ENCODE data around the gene MNX1.

The MNX1 gene

GRCh38 chr7:157006829-157007469 lies 3.5 kb downstream of the MNX1 start:
- Histone ChIP-seq H3K9me2 (replicated peaks; ENCODE audit: low read depth, low read length) (no peaks in the 10 kb centered on the region), H3F3A (ENCODE audit: low read depth) (no peaks in the 10 kb centered on the region), H3K36me3 (ENCODE audit: insufficient read depth, low read length) (no peaks in the 10 kb centered on the region), H2AFZ (ENCODE audit: low read length) (no peak overlapping the region), H3K79me2 (ENCODE audit: insufficient read depth, low read length) (no peaks in the 10 kb centered on the region), H3K4me1 (ENCODE audit: insufficient read depth, low read length, poor library complexity, severe bottlenecking) (no peaks in the 10 kb centered on the region), H3K9ac (ENCODE audit: low read depth, low read length, poor library complexity, severe bottlenecking) (no peak overlapping the region), H3K4me2 (ENCODE audit: low read depth, low read length, poor library complexity, severe bottlenecking) (no peak overlapping the region), H3K27me3 (ENCODE audit: insufficient read depth, low read length, poor library complexity, severe bottlenecking) (no peaks in the 10 kb centered on the region), H4K20me1 (ENCODE audit: insufficient read depth, low read length, poor library complexity, severe bottlenecking) (no peaks in the 10 kb centered on the region), H3K4me3 (ENCODE audit: low read length, poor library complexity, severe bottlenecking) (no peak overlapping the region), H3K9me3 (ENCODE audit: insufficient read depth, low read depth, low read length) (no peaks in the 10 kb centered on the region)
- no peak for TF ChIP-seq CTCF (conservative IDR thresholded peaks at IDR 0.05; ENCODE audit: low read length)
- TF ChIP-seq EZH2phosphoT487 (IDR thresholded peaks at IDR 0.05; ENCODE audit: borderline replicate concordance), result no peak

- Histone ChIP-seq H3K79me2 (ENCODE audit: insufficient read depth, low read length) (no peaks in the 10 kb centered on the region), H3K4me1 (ENCODE audit: insufficient read depth, low read length, poor library complexity, severe bottlenecking) (no peaks in the 10 kb centered on the region), H3K9ac (ENCODE audit: low read depth, low read length, poor library complexity, severe bottlenecking) (no peak overlapping the region), H3K4me2 (ENCODE audit: low read depth, low read length, poor library complexity, severe bottlenecking) (no peak overlapping the region), H3K36me3 (ENCODE audit: insufficient read depth, low read length) (no peaks in the 10 kb centered on the region), H2AFZ (ENCODE audit: low read length) (no peak overlapping the region), H3F3A (ENCODE audit: low read depth) (no peaks in the 10 kb centered on the region), H3K27me3 (ENCODE audit: insufficient read depth, low read length, poor library complexity, severe bottlenecking) (no peaks in the 10 kb centered on the region), H3K4me3 (ENCODE audit: low read length, poor library complexity, severe bottlenecking) (no peak overlapping the region), H4K20me1 (ENCODE audit: insufficient read depth, low read length, poor library complexity, severe bottlenecking) (no peaks in the 10 kb centered on the region), H3K9me3 (ENCODE audit: insufficient read depth, low read depth, low read length) (no peaks in the 10 kb centered on the region), H3K9me2 (replicated peaks; ENCODE audit: low read depth, low read length) (no peaks in the 10 kb centered on the region)
- TF ChIP-seq CTCF (conservative IDR thresholded peaks at IDR 0.05; ENCODE audit: low read length) (no peak), EZH2phosphoT487 (IDR thresholded peaks at IDR 0.05; ENCODE audit: borderline replicate concordance) (no peak)
Observed at GRCh38 chr7:157006205-157006747, 4.2 kb downstream of the MNX1 start.

GRCh38 chr7:157005456-157006204 lies 4.8 kb downstream of the MNX1 start:
- TF ChIP-seq CTCF (conservative IDR thresholded peaks at IDR 0.05; ENCODE audit: low read length) (no peak), EZH2phosphoT487 (IDR thresholded peaks at IDR 0.05; ENCODE audit: borderline replicate concordance) (no peak)
- Histone ChIP-seq H3K36me3 (ENCODE audit: insufficient read depth, low read length) (no peaks in the 10 kb centered on the region), H3K4me3 (ENCODE audit: low read length, poor library complexity, severe bottlenecking) (no peak overlapping the region), H3K9me2 (replicated peaks; ENCODE audit: low read depth, low read length) (no peaks in the 10 kb centered on the region), H3K79me2 (ENCODE audit: insufficient read depth, low read length) (no peaks in the 10 kb centered on the region), H3K9me3 (ENCODE audit: insufficient read depth, low read depth, low read length) (no peaks in the 10 kb centered on the region), H4K20me1 (ENCODE audit: insufficient read depth, low read length, poor library complexity, severe bottlenecking) (no peaks in the 10 kb centered on the region), H3F3A (ENCODE audit: low read depth) (no peaks in the 10 kb centered on the region), H3K27me3 (ENCODE audit: insufficient read depth, low read length, poor library complexity, severe bottlenecking) (no peaks in the 10 kb centered on the region), H3K4me1 (ENCODE audit: insufficient read depth, low read length, poor library complexity, severe bottlenecking) (no peaks in the 10 kb centered on the region), H3K4me2 (ENCODE audit: low read depth, low read length, poor library complexity, severe bottlenecking) (no peak overlapping the region), H2AFZ (ENCODE audit: low read length) (no peak overlapping the region), H3K9ac (ENCODE audit: low read depth, low read length, poor library complexity, severe bottlenecking) (no peak overlapping the region)

Data from Loucy (cell line).